GM12874 (cell line): ENCODE measurements around the gene POU3F3.

Experiments used
- CTCF ChIP-seq: IDR thresholded peaks from 2 replicates; pipeline ENCODE4 v1.5.1; 2011; ENCODE audit warnings: low read depth, mild to moderate bottlenecking, control low read depth, low read length, moderate library complexity; ENCODE audit not compliant: insufficient read depth

Gene POU3F3

GRCh38 chr2:104888489-104889258, 34.8 kb downstream of the POU3F3 start:
- no peak for TF ChIP-seq CTCF

DNA sequence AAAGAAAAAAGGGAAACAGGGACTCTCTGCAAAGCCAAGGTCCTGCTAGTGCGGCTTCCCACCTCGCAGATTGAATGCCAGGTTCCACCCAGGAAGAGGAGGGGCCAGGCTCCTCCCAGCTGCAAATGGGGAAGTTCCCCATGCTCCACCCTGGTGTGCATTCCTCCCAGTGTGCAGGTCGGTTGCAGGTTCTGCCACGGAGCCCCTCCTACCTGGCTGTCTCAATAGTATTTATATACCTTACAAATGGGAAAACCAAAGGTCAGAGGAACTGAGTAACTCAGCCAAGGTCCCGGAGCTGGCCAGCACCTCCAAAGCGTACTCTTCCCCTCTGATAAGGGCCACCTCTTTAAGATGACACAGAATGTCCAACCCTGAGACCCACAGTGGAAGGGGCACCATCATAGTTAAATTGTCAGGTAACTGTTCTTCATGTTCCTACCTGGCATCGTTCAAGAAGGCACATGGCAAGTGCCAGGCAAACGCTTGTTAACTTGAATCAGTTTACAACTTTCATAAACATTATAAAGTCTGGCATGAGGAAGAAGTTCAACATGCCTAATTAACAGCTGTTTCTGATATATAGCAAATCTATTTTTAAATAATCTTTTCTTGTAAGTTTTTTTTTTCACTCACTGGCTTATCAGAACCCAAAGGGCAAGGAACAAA, 35.5 kb downstream of the POU3F3 start:
- no peak for TF ChIP-seq CTCF

- no peak for TF ChIP-seq CTCF
These were observed 36.2 kb downstream of the POU3F3 start for GRCh38 chr2:104889960-104890684.

DNA sequence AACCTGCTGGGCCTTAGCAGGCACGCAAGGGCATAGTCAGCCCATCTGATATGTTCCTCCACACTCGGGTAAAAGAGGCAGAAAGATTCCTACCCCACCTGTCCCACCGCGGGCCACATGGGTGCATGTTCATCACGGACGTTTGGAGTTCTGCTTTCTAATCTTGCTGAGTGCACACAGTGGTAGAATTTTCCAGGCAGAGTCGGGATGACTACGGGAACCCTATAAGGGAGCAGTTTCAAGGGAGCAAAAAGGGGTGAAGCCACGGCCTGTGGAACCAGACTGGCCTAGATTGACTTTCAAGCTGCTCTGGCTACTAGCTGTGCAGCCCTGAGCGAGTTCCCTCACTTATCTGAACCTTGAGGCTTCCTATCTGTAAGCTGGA, 36.8 kb downstream of the POU3F3 start:
- no peak for TF ChIP-seq CTCF

GRCh38 chr2:104891145-104891544, 37.2 kb downstream of the POU3F3 start:
- TF ChIP-seq CTCF, result no peak

- no peak for TF ChIP-seq CTCF
These were observed 42.5 kb downstream of the POU3F3 start for GRCh38 chr2:104896446-104896845.

GRCh38 chr2:104897515-104898184, 43.7 kb downstream of the POU3F3 start:
- no peak for TF ChIP-seq CTCF
